GF-D8 (cell line): ENCODE results near the gene MROH8.

Experiments
- DNase-seq: peaks from one replicate; lab custom pipeline; 2025; lab: John Stamatoyannopoulos, UW

MROH8 gene

DNA sequence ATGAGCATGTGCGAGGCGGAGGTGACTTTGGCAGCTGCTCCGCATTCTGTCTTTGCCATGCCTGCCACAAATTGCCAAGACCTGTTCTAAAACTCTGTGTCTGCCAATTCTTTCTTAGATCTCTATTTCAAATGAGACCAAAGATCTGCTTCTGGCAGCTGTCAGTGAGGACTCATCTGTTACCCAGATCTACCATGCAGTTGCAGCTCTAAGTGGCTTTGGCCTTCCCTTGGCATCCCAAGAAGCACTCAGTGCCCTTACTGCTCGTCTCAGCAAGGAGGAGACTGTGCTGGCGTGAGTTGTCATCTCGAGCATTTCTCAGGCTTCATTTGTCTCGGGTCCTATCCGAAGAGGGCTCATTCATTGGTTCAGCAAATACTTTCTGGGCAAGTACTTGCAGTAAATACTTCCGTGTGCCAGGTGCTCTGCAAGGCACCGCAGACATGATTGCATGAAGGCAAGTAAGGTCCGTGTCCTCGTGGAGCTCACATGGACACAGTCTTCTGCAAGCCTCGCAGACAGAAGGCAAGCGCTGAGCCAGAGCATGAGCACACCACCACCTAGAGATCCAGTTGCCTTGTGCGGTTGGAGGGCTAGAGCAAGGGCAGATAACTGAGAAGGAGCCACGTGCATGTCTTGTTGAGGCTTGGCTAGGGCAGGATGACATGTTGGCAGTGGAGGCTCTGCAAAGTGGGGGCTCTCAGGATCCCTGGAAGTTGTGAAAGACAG lies 19.7 kb upstream of the MROH8 start:
- no peak for DNase-seq

- peak; percentile 95 for DNase-seq
Observed at GRCh38 chr20:37194621-37195417, 15.5 kb upstream of the MROH8 start.

GRCh38 chr20:37193821-37194220 lies 14.5 kb upstream of the MROH8 start:
- no peak for DNase-seq

DNA sequence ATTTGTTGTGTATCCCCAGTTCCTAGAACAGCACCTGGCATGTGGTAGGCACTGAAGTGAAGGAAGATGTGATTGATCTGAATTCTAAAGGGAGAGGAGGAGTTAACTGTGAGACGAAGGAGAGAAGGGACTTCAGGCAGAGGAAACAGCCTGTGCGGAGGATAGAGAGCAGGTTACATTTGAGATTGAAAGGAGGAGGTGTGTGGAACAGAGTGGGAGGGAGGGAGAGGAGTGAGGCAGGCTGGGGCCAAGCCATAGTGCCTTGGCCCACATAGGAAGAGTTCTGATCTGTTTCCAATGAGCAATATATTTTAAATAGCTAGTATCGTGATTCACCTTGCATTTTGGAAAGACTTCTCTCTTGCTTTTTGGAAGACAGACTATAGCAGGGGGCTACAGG lies 13.9 kb upstream of the MROH8 start:
- no peak for DNase-seq

DNA sequence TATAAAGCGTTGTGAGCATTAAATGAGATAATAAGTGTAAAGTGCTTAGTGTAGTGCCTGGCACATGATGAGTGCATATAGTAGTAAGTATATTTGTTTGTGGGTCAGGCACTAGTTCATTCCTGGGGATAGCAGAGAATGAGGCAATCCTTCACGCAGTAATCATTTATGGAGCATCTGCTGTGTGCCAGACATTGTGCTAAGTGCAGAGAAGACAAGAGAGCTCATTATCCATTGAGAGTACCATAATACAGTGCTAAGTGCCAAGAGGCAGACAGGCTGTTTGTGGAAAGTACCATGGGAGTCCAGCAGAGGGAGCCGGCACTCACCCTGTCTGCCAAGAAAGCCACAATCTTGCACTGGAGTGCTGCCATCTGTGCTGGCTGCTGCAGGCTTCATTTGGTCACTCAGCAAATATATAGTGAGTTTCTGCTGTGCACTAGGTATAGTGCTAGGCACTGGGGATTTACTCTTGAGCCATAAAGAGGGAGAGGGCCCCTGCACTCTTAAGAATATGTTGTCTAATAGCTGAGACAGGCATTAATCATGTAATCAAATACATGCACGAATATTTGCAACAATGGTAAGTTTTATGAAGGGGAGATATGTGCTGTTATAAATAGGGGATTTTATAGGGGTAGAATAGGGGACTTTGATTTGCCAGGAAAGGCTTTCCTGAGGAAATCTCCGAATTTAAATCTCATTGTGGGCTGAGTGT lies 12.9 kb upstream of the MROH8 start:
- peak; percentile 71 for DNase-seq

DNA sequence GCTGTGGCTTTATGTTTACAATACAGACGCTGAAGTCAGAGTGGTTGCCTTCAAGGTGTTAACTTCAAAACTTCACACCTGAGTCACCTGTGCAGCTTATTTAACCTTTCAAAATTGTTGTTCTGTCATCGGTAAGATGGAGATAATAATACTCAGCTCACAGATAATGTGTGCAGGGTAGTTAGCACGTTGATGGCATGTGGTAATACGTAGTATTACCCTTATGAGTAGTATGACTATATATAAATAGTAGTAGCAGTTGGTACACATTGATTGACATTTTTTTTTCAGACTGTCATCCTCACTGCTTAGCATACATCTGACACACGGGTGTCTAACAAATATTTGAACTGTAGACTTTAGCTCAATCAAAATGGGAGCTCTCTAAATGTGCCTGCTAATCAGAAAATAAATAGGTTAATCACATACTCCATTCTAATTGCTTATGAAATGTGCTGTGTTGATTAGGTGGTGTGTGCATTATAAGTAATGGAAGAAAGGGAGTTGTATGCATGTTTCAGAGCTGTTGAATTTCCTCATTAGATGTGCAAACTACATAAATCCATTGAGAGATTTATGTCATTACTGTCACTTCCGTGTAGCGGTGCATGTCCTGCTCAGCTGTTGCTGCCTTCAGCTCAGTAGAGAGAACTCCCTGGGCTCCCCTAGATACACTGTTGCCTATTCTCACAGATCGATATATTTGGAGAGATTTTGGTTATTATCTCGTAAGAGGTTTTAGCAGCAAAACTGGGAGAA lies 11.2 kb upstream of the MROH8 start:
- no peak for DNase-seq

DNA sequence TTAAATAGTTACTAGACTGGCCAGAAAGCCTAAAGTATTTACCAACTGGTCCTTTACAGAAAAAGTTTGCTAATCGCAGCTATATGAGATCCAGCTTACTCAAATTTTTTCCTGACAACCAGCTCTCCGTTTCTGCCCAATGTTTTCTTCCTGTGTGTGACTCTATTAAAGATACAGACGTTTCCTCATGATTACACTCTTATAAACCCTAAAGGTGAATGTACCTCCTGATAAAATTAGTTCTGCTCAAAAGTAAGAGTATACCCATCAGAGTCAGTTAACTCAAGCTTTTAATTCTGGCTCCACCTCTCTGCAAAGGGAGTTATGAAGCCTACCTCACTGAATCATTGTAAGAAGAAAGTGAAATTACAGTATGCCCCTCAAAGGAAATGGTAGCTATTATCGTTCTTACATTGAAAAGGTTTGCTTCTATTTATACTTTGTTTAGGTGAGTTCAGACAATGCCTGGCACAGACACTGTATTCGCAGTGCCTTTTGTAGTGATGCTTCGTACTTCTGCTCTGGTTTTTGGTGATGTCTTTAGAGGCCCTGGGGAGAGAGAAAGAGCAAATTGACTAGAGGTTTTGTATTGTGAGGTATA lies 10.2 kb upstream of the MROH8 start:
- no peak for DNase-seq

DNA sequence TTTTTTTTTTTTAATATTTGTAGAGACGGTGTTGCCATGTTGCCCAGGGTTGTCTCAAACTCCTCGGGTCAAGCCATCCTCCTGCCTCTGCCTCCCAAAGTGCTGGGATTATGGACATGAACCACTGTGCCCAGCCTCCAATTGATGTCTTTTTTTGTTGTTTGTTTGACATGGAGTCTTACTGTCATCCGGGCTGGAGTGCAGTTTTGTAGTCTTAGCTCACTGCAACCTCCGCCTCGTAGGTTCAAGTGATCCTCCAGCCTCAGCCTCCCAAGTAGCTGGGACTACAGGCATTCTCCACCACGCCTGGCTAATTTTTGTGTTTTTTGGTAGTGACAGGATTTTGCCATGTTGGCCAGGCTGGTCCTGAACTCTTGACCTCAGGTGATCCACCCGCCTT lies 9.4 kb upstream of the MROH8 start:
- no peak for DNase-seq

DNA sequence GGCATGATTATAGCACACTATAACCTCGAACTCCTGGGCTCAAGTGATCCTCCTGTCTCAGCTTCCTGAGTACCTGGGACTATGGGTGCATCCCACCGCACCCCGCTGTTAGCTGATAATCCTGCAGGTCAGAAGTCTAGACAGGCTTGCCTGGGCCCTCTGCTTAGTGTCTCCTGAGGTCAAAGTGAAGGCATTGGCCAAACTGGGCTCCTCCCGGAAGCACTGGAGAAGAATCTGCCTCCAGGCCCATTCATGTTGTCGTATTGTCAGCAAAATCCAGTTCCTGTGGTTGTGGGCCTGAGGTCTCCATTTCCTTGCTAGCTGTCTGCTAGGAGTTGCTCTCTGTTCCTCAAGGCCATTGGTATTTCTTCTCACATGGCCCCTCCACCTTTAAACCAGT lies 6.3 kb upstream of the MROH8 start:
- no peak for DNase-seq

DNA sequence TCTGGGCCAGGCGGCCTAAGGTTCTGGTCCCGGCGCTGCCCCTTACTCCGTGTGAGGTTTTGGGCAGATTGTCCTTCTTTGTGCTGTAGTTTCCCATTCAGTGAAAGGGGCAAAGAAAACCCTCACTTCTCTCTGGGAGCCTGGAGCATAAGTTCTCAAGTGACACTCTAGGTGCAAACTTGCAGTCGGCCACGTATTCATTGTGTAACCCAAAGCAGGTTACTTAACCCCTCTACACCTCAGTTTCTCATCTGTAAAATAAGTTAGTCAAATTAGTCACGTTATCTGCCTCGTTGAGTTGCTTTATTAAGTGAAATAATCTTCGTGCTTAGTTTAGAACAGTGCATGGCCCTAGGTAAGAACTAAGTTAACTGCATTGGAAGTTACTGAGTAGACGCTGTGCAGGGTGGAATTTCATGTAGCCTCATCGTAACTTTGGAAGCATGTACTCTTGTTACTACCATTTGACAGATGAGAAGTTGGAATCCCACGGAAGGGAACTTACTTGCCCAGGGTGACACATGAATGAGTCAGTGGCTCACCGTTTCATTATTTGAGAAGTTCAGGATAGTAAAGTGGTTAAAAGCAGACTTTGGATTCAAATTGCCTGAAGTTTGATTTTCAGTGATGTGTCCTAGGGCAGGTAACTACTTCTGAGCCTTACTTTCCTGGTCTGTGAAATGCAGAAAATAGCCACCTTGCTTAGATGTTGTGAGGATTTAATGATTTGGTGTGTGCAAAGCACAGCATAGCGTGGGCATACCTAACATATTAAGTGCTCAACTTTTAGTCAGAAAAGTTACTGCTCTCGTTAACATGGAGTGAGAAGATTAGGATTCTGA lies 556 bp upstream of the MROH8 start:
- no peak for DNase-seq

DNA sequence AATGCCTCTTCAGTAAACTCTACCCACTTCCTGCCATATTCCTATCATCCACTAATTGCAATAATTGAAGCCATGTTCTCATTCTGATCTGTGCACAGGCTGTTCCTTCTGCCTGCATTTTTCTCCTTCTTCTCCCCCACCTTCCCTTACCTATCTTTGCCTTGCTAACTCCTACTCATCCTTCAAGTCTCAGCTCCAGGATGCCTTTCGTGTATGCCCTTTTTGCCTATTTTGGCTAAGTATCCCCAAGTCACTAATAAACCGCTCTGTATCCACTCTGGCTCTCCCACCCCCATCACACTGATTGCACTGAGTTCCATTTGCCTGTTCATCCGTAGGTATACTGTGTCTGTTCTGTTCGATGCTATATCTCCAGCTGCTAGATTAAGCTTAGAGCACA lies 6.5 kb downstream of the MROH8 start:
- DNase-seq: no peak

DNA sequence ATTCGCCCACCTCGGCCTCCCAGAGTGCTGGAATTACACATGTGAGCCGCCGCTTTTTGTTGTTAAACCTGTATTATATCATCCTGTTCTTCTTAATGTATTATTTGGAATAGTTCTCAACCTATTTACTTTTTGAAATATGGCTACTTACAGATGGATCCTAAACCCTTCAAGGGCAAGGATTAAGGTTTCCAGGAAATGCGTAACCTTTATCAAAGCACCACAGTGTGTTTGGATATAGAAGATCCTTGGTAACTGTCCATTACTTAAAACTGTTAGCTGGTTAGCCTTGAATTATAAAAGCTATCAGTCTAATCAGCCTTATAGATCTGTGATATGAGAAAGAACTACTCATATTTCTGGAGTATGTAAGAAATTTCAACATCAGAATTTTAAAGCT lies 12.5 kb downstream of the MROH8 start:
- no peak for DNase-seq

GRCh38 chr20:37165031-37165430 lies 14.3 kb downstream of the MROH8 start:
- no peak for DNase-seq

GRCh38 chr20:37163832-37164554 lies 15.4 kb downstream of the MROH8 start:
- DNase-seq: no peak

GRCh38 chr20:37162646-37163045 lies 16.7 kb downstream of the MROH8 start:
- no peak for DNase-seq

DNA sequence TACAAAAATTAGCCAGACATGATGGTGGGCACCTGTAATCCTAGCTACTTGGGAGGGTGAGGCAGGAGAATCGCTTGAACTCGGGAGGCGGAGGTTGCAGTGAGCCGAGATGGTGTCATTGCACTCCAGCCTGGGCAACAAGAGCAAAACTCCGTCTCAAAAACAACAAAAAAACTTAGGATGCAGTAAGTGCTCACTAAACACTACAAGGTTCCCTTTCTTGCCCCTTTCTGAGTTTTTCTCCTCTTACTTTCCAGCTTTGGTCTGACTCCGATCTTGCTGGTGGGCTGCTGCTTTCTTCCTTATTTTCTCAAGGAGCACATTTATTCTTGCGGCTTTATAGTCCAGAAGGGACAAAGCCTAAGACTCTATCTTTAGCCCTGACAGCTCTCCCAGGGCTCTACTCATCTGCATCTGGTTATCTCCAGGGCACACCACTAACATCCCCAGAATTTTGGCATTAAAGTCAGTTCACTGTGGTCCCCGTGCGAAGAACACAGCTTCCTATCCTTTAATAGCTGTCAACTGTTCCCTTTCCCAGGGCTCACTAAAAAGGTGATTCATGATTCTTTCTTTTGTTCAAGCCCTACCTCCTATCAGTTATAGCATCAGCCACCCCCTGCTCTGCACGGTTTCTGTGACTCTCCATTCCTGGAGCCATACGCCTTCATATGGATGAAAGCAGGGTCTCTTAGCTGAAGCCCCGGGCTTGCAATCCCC lies 17.4 kb downstream of the MROH8 start:
- DNase-seq: no peak

GRCh38 chr20:37160683-37161082 lies 18.7 kb downstream of the MROH8 start:
- no peak for DNase-seq

DNA sequence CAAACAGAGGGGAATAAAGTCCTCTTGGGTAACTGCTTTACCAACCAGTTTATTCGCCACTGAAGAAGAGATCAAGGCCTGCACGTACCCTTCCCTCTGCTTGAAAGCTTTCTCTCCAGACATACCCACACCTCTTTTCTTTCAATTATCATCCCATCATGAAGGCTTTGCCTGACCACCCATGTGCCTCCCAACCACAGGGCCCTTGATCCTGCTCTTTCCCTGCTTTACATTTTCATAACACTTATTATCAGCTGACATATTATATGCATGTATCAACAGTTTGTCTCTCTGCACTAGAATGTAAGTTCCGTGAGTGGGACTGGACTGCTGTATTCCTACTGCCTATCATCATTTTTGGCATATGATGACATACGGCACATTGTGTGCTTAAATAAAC lies 21.1 kb downstream of the MROH8 start:
- DNase-seq: no peak

DNA sequence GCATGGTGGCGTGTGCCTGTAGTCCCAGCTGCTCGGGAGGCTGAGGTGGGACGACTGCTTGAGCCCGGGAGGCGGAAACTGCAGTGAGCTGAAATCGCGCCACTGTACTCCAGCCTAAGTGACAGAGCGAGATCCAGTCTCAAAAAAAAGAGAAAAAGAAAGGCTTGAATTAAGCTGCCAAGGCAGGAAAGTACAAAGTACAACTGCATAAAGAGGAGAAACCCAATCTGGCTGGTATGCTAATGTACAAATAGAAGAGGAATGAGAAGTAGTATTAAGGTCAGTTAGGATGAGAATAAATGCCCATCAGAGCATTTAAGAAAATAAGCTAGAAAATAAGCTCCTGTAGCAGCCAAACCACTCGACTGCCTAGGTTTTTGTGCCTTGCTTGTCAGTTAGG lies 23.4 kb downstream of the MROH8 start:
- no peak for DNase-seq
